ENCODE results near the gene DUSP9. TPM values are rescaled to one million over a fixed set of nuclear protein-coding genes. Genes with fewer than 3 reads are reported as not detected.

The DUSP9 gene
- polyA plus RNA-seq, 2 donors = 0.18 to 0.46 TPM

DNA sequence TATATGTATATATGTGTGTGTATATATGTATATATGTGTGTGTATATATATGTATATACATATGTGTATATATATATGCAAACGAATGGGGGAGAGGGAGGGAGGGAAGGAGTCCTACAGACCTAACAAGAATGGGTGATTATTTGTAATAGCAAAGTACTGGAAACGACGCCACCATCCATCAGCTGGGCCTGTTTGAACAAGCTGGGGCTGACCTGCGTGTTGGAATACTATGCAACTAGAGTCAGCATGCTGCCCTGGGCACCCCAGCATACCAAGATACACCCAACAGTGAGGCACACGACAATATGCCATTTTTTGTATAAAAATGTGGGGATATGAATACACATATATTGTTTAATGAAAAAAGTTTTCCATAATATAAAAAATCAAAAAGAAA is 26.4 kb upstream of the DUSP9 start:
- H3K27me3 ChIP-seq (ENCODE audit: control insufficient read depth in 1 of 2, insufficient read depth in 2 of 2, low read length in 2 of 2) = peaks cover 0 to 4% of the 10 kb centered on the region in 2 donors
- H3K4me3 ChIP-seq (ENCODE audit: low read depth in 1 of 2, low read length in 2 of 2) = no peak overlapping the region
- no peaks in the 10 kb centered on the region for H3K36me3 ChIP-seq (ENCODE audit: control insufficient read depth in 2 of 2, insufficient read depth in 2 of 2, low read length in 1 of 2)
- H3K27ac ChIP-seq (ENCODE audit: low read depth in 2 of 2, low read length in 1 of 2) = no peak overlapping the region
- no peaks in the 10 kb centered on the region for H3K4me1 ChIP-seq (ENCODE audit: control insufficient read depth in 2 of 2, insufficient read depth in 2 of 2, low read length in 1 of 2)
- H3K9me3 ChIP-seq (ENCODE audit: control insufficient read depth in 2 of 2, insufficient read depth in 1 of 2, low read depth in 1 of 2, low read length in 1 of 2) = no peaks in the 10 kb centered on the region
- 54 to 59% methylated on average over 5 of the region's 5 CpGs for WGBS, 2 donors

DNA sequence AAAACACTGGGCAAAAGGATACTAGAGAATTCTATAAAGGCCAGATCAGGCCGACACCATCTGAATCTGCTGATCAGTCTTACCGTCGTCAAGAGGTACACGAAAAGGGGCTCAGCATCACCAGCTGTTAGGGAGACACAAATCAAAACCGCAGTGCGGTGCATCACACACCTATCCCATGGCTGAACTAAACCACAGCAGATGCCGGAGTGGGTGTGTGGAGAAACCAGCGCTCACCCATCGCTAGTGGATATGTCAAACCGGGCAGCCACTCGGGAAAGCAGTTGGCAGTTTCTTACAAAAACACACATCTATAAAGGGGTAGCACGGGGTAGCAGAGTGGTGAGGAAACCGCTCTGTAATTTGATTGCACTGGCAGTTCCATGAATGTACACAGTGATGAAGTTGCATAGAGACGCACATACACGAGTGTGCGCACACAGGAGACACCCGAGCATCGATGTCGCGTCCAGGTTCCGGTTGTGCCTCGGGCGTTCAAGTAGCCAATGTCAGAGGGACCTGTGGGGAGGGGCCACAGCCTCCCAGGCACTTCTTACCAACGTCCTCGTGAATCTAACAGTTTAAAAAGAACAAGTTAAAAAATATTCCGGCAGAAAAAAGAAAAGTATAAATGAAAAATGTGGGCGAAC is 24.9 kb upstream of the DUSP9 start:
- no peaks in the 10 kb centered on the region for H3K36me3 ChIP-seq (ENCODE audit: control insufficient read depth in 2 of 2, insufficient read depth in 2 of 2, low read length in 1 of 2)
- no peak overlapping the region for H3K27ac ChIP-seq (ENCODE audit: low read depth in 2 of 2, low read length in 1 of 2)
- WGBS, 2 donors = 89% methylated on average over 27 of the region's 27 CpGs
- no peaks in the 10 kb centered on the region for H3K9me3 ChIP-seq (ENCODE audit: control insufficient read depth in 2 of 2, insufficient read depth in 1 of 2, low read depth in 1 of 2, low read length in 1 of 2)
- peaks cover 0 to 4% of the 10 kb centered on the region in 2 donors for H3K27me3 ChIP-seq (ENCODE audit: control insufficient read depth in 1 of 2, insufficient read depth in 2 of 2, low read length in 2 of 2)
- H3K4me1 ChIP-seq (ENCODE audit: control insufficient read depth in 2 of 2, insufficient read depth in 2 of 2, low read length in 1 of 2) = no peaks in the 10 kb centered on the region
- H3K4me3 ChIP-seq (ENCODE audit: low read depth in 1 of 2, low read length in 2 of 2) = no peak overlapping the region

DNA sequence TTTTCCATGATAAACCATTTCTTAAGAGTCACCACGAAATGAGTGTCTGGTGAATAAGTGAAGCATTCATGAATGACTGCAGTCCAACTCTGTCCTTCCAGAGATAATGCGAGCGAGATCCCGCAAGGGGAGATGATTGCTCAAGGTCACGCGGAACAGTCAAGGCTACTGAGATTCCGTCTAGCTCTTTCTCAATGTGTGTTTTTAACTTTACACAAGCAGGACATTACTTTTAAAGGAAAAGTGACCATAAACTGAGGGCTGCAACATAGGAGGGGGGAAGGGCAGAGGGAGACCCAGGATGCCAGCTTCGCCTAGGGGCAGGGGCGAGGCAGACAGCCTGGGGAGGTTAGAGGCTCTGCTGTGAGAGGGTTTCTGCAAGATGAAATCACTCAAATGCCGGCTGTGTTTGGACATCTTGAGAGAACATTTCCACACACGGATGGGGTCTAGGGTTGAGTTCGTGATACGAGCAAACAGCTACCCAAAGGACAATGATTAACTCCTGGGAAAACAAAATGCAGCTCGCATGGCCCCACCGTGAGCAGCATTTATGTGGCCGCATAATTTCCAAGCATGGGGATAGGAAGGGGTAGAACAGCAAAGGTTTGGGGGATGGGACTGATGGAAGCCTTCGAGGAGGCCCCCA is 24.2 kb upstream of the DUSP9 start:
- H3K27me3 ChIP-seq (ENCODE audit: control insufficient read depth in 1 of 2, insufficient read depth in 2 of 2, low read length in 2 of 2) = peaks cover 0 to 4% of the 10 kb centered on the region in 2 donors

DNA sequence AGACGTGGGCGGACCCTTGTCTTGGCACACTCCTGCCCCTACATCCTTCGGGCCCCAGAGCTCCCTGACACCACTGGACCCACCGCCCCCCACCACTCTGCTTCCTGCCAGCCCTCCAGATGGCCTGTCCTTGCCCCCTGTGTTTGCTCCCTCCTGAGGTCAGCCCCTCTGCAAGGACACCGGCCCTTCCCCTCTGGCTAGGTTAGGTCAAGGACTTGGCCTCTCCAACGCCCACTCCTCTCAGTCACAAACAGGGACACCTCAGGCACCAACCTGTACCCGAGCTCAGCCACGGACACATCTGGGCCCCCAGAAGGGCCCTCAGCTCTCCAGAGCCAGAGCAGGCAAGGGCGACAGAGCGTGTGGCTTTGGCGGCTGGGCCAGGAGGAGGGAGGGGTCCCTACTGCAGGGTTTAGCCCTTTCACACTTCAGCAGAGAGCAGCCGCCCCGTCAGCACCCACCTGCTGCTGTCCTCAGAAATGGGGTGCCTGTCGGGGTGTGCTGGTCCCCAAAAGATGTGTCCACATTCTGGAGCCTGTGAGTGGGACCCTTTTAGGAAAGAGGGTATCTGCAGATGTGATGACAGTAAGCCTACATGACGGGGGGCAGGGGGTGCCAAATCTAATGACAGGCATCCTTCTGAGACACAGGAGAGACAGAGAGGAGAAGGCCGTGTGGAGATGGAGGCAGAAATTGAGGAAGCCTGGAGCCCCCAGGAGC is 23.5 kb upstream of the DUSP9 start:
- no peaks in the 10 kb centered on the region for H3K4me1 ChIP-seq (ENCODE audit: control insufficient read depth in 2 of 2, insufficient read depth in 2 of 2, low read length in 1 of 2)
- 73 to 81% methylated on average over 16 of the region's 16 CpGs for WGBS, 2 donors
- no peaks in the 10 kb centered on the region for H3K9me3 ChIP-seq (ENCODE audit: control insufficient read depth in 2 of 2, insufficient read depth in 1 of 2, low read depth in 1 of 2, low read length in 1 of 2)
- no peaks in the 10 kb centered on the region for H3K36me3 ChIP-seq (ENCODE audit: control insufficient read depth in 2 of 2, insufficient read depth in 2 of 2, low read length in 1 of 2)
- no peaks in the 10 kb centered on the region for H3K27me3 ChIP-seq (ENCODE audit: control insufficient read depth in 1 of 2, insufficient read depth in 2 of 2, low read length in 2 of 2)
- no peak overlapping the region for H3K27ac ChIP-seq (ENCODE audit: low read depth in 2 of 2, low read length in 1 of 2)
- no peak overlapping the region for H3K4me3 ChIP-seq (ENCODE audit: low read depth in 1 of 2, low read length in 2 of 2)

More for the DNA sequence above, 24.2 kb upstream of the DUSP9 start:
- H3K36me3 ChIP-seq (ENCODE audit: control insufficient read depth in 2 of 2, insufficient read depth in 2 of 2, low read length in 1 of 2) = no peaks in the 10 kb centered on the region
- H3K27ac ChIP-seq (ENCODE audit: low read depth in 2 of 2, low read length in 1 of 2) = no peak overlapping the region
- H3K9me3 ChIP-seq (ENCODE audit: control insufficient read depth in 2 of 2, insufficient read depth in 1 of 2, low read depth in 1 of 2, low read length in 1 of 2) = no peaks in the 10 kb centered on the region
- 62 to 73% methylated on average over 17 of the region's 17 CpGs for WGBS, 2 donors
- no peaks in the 10 kb centered on the region for H3K4me1 ChIP-seq (ENCODE audit: control insufficient read depth in 2 of 2, insufficient read depth in 2 of 2, low read length in 1 of 2)
- no peak overlapping the region for H3K4me3 ChIP-seq (ENCODE audit: low read depth in 1 of 2, low read length in 2 of 2)

DNA sequence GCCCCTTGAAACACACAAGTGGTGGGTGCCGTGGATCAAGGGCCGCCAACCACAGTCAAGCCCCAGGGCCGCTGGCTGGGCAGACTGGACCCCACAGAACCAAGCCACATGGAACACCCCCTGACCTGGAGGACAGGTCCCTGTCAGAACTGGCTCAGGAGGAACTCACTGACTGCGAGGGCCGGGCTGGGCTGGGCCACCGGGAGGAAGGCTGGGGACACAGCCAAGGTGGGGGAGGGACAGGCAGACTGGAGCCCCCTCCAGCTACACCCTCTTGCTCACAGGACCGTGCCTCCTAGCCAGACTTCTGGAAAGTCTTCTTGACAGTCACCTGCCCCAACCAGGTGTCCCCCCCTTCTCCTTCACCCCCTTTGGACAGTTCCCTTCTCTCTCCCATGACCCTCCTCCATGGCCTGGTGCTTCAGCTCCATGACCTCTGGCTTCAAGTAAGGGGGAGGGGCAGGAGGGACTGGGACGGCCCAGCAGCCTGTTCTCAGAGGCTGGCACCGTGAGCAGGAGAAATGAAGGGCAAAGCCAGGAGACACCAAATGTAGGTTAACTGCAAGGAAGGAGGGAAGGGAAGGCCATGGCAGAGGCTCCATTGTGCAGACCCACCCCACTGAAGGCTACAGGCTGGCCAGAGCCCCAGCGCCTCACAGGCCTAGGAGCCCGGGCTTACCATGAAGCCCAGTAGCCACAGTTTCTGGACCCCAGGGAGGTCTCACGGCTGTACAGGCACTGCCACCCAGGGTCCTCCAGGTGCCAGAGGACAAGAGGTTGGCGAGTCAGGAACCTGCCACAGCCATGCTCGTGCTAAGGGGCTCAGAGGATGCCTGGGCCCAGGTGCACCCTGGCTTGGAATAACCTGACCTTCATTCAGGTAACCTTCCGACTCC is 22.6 kb upstream of the DUSP9 start:
- Histone ChIP-seq H3K36me3 (ENCODE audit: control insufficient read depth in 2 of 2, insufficient read depth in 2 of 2, low read length in 1 of 2) (no peaks in the 10 kb centered on the region), H3K27me3 (ENCODE audit: control insufficient read depth in 1 of 2, insufficient read depth in 2 of 2, low read length in 2 of 2) (no peaks in the 10 kb centered on the region), H3K4me3 (ENCODE audit: low read depth in 1 of 2, low read length in 2 of 2) (no peak overlapping the region), H3K9me3 (ENCODE audit: control insufficient read depth in 2 of 2, insufficient read depth in 1 of 2, low read depth in 1 of 2, low read length in 1 of 2) (no peaks in the 10 kb centered on the region), H3K4me1 (ENCODE audit: control insufficient read depth in 2 of 2, insufficient read depth in 2 of 2, low read length in 1 of 2) (no peaks in the 10 kb centered on the region), H3K27ac (ENCODE audit: low read depth in 2 of 2, low read length in 1 of 2) (no peak overlapping the region)
- 78 to 85% methylated on average over 15 of the region's 15 CpGs for WGBS, 2 donors

DNA sequence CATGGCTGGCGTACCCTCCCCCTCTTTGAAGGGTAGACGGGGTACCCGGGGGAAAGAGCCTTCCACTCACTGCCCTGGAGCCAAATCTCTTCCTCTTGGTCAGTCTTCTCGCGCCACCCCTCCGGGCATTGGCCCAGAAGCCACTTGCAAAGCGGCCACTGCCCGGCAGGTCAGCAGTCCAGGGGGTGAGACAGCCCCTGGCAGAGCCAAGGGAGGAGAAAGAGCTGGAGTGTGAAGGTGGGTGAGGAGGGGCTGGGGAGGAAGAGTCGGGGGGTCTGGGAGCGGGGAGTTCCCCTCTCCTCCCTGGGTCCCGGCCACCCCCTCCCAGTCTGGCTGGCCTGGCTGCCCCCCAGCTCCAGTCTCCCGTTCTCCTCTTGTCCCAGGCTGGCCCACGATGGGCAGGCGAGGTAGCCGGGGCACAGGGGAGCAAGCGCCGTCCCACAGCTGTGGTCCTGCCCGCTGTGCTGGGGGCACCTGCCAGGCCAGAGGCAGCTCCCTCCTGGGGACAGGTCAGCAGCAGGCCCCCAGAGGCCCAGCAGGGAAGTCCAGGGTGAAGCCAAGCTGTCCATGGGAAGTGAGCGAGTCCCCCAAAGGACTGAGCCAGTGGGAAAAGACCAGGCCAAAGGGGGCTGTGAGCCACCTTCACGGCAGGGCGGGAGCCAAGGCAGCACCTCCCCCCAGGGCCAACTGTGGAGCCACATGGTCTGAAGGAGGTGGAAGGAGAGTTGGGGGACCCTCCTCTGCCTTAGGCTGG is 21.6 kb upstream of the DUSP9 start:
- Histone ChIP-seq H3K4me3 (ENCODE audit: low read depth in 1 of 2, low read length in 2 of 2) (no peak overlapping the region), H3K27me3 (ENCODE audit: control insufficient read depth in 1 of 2, insufficient read depth in 2 of 2, low read length in 2 of 2) (no peaks in the 10 kb centered on the region), H3K4me1 (ENCODE audit: control insufficient read depth in 2 of 2, insufficient read depth in 2 of 2, low read length in 1 of 2) (no peaks in the 10 kb centered on the region), H3K36me3 (ENCODE audit: control insufficient read depth in 2 of 2, insufficient read depth in 2 of 2, low read length in 1 of 2) (no peaks in the 10 kb centered on the region), H3K27ac (ENCODE audit: low read depth in 2 of 2, low read length in 1 of 2) (no peak overlapping the region), H3K9me3 (ENCODE audit: control insufficient read depth in 2 of 2, insufficient read depth in 1 of 2, low read depth in 1 of 2, low read length in 1 of 2) (no peaks in the 10 kb centered on the region)
- 85 to 88% methylated on average over 20 to 21 of the region's 21 CpGs for whole genome bisulfite sequencing, 2 donors

DNA sequence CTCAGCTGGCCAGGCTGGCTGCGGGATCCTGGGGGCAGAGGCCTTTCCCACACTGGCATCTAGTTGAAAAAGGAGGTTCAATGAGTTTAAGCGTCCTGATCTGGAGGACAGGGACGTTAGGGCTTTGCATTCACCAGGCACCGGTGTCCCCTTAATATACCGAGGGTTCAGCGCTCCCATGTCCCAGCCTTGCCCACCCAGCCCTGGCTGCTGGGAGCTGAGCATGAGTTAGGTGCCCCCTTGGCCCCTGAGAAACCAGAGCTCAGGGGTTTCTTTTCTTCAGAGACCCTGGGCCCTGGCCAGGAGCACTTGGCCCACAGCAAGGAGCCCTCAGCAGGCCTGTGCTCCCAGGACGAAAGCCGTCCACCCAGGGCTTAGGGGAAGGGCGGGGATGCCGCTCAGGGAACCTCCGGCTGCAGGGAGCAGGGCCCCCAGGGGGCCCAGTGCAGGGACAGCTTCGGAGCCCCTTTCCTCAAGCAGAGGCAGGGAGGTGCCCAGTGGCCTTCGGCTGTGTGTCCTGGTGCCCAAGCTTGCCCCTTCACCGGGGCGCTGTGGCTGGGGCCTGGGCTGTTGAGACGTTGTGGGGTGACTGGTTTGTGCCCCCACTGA is 20.9 kb upstream of the DUSP9 start:
- Histone ChIP-seq H3K4me3 (ENCODE audit: low read depth in 1 of 2, low read length in 2 of 2) (no peak overlapping the region), H3K27ac (ENCODE audit: low read depth in 2 of 2, low read length in 1 of 2) (no peak overlapping the region), H3K36me3 (ENCODE audit: control insufficient read depth in 2 of 2, insufficient read depth in 2 of 2, low read length in 1 of 2) (no peaks in the 10 kb centered on the region), H3K9me3 (ENCODE audit: control insufficient read depth in 2 of 2, insufficient read depth in 1 of 2, low read depth in 1 of 2, low read length in 1 of 2) (no peaks in the 10 kb centered on the region), H3K27me3 (ENCODE audit: control insufficient read depth in 1 of 2, insufficient read depth in 2 of 2, low read length in 2 of 2) (no peaks in the 10 kb centered on the region), H3K4me1 (ENCODE audit: control insufficient read depth in 2 of 2, insufficient read depth in 2 of 2, low read length in 1 of 2) (no peaks in the 10 kb centered on the region)
- WGBS, 2 donors = 83 to 91% methylated on average over 16 of the region's 16 CpGs

DNA sequence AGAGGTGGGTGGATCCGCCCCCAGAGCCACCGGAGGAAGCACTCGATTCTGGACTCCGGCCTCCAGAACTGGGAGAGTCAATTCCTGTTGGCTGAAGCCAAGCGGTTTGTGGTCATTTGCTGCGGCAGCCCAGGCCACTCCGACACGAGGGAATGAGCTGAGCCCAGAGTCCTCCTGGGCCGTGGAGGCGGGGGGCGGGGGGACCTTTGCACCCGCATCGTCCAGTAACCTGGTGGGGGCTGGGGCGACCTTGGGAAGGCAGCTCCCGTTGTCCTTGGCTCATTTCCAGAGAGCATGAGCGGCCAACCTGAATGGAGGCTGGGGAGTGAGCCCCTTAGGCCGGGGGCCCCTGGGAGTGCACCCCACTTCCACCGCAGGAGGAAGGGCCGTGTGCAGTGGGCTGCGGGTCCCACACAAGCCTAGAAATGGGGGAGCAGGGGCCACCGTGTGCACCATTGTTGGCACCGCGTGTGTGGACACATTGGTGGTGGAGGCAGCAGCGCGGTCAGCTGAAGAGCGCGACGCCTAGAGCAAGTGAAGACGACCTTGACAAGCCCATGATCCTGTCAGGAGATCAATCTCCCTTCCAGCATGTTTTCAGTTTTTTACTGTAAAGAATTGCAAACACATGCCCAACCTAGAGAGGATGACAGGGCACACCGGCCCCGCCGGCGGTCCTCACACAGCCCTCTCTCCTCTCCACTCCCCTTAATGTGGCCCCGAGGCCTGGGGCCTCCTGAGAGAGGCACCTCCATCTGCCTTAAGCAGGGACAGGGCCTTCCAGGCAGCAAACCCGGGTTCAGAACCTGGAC is 19.9 kb upstream of the DUSP9 start:
- no peak overlapping the region for H3K4me3 ChIP-seq (ENCODE audit: low read depth in 1 of 2, low read length in 2 of 2)
- H3K9me3 ChIP-seq (ENCODE audit: control insufficient read depth in 2 of 2, insufficient read depth in 1 of 2, low read depth in 1 of 2, low read length in 1 of 2) = no peaks in the 10 kb centered on the region
- no peaks in the 10 kb centered on the region for H3K4me1 ChIP-seq (ENCODE audit: control insufficient read depth in 2 of 2, insufficient read depth in 2 of 2, low read length in 1 of 2)
- no peaks in the 10 kb centered on the region for H3K36me3 ChIP-seq (ENCODE audit: control insufficient read depth in 2 of 2, insufficient read depth in 2 of 2, low read length in 1 of 2)
- H3K27ac ChIP-seq (ENCODE audit: low read depth in 2 of 2, low read length in 1 of 2) = no peak overlapping the region
- 73 to 79% methylated on average over 30 to 35 of the region's 35 CpGs for WGBS, 2 donors
- no peaks in the 10 kb centered on the region for H3K27me3 ChIP-seq (ENCODE audit: control insufficient read depth in 1 of 2, insufficient read depth in 2 of 2, low read length in 2 of 2)

All from esophagus (tissue), 2 donors.